Astrocyte (in vitro differentiated cells and primary cell): ENCODE measurements around the gene SHC3.

Experiments used
- CTCF ChIP-seq: IDR thresholded peaks from 2 replicates; pipeline ENCODE4 v1.5.1; 2011; ENCODE audit warnings: low read depth, mild to moderate bottlenecking, inconsistent platforms, low read length, moderate library complexity; ENCODE audit not compliant: insufficient read depth
- EZH2 ChIP-seq: IDR thresholded peaks from 2 replicates; pipeline ENCODE4 v1.6.1; 2012; ENCODE audit warnings: mild to moderate bottlenecking, low read length, inconsistent platforms; ENCODE audit not compliant: insufficient read depth

DNA sequence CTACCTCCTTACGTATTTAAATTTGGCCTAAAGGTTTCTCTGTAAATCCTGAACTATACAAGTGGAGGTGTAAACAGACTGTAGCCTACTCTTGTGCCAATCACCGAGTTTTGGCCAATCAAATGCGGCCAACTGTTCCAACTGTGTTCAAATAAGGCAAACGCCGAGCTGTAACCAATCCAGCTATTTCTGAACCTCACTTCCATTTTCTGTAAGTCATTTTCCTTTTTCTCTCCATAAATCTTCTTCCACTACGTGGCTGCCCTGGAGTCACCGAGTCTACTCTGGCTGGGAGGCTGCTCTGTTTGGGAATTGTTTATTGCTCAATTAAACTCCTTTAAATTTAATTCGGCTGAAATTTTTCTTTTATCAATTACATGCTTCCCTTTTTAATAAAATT, 129.0 kb downstream of the SHC3 start:
- no peak for TF ChIP-seq CTCF
- TF ChIP-seq EZH2, result no peak
